HG02798 (cell line): ENCODE measurements around the gene TMC4.
"Not testable (repeated sequence)": the region's sequence is repeated elsewhere in the genome, so short reads cannot be mapped to it uniquely, and the experiment has no call there.

ENCODE experiments used
- ATAC-seq: cut with Tn5 transposase; IDR thresholded peaks from one replicate; pipeline ENCODE4 v1.9.1; 2021; ENCODE audit warnings: mild to moderate bottlenecking; ENCODE audit not compliant: unreplicated experiment, poor library complexity

TMC4 gene

DNA sequence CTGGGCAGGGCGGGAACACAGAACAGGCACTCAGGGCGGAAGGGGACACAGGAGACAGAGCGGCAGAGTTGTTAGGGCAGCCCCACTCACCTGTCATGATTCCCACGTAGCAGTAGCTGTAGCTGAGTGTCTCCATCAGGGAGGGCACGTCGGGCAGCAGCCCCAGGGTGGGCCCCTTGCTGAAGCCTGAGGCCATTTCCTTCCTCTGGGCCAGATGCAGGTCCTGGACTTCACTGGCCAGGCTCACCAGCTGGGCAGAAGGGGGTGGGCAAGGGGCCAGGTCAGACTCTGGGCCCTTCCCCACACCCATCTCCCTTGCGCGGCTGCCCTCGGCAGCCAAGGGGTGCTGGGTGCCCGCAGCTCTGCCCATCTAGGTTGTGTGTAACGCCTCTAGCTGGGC, 10.5 kb upstream of the TMC4 start:
- no peak for ATAC-seq

DNA sequence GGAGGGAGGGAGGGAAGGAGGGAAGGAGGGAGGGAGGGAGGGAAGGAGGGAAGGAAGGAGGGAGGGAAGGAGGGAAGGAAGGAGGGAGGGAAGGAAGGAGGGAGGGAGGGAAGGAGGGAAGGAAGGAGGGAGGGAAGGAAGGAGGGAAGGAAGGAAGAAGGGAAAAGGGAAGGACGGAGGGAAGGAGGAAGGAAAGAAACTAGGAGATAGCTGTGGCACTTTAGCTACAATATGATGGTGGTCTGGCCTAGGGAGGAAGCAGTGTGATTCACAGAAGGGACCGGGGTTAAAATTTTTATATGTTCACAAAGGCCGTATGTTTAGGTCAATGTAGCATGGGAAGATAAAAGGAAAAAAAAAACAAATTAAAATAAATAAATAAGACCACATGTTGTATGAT, 8.9 kb upstream of the TMC4 start:
- ATAC-seq, result not testable (repeated sequence)

DNA sequence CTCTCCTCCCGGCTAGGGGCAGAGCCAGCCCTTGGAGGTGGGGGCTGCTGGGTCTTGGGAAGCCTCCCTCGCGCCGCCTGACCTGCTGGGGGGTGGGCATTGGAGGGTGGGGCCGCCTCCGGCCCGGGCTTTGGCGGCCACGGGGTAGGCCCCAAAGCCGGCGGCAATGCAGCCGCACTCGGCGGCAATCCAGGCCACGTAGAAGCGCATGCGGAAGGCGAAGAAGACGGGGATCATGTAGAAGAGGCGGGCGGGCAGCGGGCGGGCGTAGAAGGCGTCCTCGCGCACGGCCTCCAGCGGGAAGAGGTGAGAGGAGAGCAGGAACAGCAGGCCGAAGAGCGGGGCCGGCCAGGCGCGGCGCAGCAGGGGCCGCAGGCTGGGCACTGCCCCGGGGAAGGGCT, 7.7 kb upstream of the TMC4 start:
- ATAC-seq, result no peak

DNA sequence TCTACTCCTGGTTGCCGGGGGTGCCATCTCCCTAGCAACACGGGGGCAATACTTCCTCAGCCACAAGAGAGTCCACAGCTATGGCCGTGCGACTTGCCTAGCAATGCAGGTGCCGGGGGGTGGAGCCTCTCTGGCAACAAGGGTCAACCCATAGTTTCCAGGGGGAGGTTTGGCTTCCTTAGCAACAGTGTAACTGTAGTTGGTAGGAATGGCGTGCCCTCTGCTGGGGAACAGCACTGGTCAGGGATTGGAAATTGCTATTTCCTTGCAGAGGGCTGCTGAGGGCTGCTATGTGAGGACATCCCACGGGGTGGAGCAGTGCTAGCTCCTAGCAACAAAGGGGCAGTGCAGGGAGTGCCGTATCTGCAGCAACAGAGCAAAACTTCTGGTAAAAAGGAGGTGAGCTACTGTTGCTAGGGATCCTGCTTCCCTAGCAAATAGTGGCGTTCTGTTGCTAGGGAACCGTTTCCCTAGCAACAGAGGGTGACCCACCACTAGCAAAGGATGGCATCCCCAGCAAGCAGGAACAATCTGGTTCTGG, 7.0 kb upstream of the TMC4 start:
- no peak for ATAC-seq

DNA sequence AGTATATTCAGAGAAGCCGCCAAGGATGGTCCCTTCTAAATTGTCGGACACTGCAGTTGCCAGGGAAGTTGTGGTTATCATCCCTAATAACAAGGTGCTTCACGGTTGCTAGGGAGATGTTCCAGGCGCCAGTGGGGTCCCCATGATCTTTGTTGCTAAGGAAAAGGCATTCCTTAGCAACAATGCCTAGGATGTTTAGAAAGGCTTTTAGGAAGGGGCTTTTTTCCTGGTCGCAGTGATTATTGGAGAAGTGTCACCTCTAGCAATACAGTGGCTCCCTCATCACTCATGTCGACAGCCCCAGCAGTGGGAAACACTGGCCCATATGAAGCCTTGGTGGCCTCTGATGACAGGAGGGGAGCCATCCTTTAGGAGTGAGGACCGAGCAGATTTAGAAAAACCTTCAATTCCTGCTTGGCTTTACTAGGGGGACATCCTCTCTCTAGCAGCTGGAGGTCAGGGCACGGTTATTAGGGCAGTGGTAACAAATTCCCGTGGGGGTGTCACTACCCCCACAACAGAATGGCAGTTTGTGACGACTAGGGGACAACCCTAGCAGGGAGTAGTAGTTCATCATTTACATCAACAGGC, 6.4 kb upstream of the TMC4 start:
- no peak for ATAC-seq

DNA sequence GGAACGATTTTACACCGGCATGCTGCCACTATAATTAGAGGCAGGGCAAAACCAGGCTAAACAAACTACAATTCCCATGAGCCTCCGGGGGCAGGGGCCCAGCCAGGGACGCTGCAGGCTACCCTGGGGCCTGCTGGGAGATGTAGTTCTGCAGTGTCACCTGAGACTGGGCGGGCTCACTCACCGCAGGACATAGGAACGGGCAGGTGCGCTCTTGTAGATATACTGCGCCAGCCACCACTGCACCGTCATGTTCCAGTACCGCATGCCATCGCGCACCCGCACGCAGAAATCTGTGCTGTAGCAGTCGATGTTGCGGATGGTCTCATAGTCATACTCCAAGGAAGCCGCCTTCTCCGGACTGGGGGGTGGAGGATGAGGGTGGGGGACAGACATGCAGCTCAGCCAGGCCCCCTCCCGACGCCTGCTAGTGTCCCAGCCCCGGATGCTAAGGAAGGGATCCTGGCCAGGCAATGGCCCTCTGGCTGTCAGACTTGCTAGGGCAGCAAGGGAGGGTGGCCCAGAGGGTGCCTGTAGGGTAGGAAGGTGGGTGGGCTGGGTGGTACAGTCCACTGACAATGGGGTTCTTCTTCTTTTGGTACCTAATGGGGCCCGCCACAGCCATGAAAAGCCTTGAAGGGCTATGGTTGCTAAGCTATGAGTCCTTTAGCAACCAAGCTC, 5.8 kb upstream of the TMC4 start:
- no peak for ATAC-seq

DNA sequence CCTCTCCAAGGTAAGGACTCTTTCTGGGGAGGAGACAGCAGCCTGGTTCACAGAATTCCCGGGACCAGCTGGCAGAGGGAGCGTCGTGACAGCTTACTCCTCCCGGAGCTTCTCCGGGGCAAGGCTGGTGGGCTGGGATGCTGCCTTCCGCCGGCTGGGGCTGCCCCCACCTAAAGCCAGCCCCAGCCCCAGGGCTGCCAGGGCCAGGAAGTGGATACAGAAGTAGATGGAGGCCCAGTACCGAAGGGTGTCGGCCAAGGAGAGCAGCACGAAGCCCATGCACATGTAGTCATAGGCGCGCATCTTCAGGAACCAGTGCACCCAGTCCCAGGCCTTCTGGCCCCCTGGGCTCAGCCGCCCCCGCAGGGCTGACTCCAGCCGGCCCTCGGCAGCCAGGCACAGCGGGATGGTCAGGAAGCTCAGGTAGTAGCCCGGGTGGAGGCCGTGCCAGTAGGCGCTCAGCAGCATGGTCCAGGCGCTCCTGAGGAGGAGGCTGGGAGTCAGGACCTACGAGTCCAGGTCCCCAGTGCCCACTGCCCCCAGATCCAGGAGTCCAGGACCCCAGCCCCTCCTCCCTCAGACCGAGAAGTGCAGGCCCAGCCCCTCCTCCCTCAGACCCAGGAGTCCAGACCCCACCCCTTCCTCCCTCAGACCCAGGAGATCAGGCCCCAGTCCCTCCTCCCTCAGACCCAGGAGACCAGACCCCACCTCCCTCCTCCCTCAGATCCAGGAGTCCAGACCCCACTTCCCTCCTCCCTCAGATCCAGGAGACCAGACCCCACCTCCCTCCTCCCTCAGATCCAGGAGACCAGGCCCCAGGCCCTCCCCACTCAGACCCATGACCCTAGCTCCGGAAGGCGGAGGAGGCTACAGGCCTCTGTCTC, 1.2 kb upstream of the TMC4 start:
- no peak for ATAC-seq

DNA sequence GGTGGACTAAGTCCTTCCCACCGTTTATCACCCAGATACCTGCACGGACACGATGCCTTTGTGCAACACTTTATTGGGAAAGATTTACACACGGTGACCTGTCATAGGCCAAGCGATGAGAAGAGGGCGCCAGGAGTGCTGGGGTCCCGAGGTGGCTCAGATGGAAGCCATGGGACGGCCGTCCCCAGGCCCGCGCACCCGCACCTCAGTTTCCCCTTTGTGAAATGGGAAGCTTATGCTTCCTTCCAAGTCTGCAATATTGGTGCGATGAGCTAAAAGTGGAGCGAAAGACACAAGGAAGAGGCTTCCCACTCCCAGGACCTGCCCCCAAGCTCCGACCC, 369 bp upstream of the TMC4 start:
- ATAC-seq, result no peak

DNA sequence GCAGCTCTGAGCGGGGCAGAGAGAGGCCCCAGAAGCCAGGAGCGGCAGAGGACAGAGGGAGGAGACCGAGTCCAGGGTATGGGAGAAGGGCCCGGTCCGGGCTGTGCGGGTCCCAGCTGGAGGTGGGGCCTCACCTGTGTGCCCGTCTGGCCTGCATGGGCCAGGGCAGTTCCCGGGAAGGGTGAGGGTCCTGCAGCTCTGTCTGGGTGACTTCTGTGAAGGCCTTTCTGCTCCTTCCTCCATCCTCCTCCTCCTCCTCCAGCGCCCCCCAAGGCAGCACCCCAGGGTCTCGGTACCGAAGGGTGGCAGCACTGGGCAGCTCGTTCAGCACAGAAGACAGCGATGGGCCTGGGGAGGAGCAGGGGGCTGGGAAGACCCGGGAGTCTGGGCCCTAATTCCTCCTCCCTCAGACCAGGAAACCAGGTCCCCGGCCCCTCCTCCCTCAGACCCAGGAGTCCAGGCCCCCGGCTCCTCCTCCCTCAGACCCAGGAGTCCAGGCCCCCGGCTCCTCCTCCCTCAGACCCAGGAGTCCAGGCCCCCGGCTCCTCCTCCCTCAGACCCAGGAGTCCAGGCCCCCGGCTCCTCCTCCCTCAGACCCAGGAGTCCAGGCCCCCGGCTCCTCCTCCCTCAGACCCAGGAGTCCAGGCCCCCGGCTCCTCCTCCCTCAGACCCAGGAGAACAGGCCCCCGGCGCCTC, 1.1 kb downstream of the TMC4 start:
- not testable (repeated sequence) for ATAC-seq

DNA sequence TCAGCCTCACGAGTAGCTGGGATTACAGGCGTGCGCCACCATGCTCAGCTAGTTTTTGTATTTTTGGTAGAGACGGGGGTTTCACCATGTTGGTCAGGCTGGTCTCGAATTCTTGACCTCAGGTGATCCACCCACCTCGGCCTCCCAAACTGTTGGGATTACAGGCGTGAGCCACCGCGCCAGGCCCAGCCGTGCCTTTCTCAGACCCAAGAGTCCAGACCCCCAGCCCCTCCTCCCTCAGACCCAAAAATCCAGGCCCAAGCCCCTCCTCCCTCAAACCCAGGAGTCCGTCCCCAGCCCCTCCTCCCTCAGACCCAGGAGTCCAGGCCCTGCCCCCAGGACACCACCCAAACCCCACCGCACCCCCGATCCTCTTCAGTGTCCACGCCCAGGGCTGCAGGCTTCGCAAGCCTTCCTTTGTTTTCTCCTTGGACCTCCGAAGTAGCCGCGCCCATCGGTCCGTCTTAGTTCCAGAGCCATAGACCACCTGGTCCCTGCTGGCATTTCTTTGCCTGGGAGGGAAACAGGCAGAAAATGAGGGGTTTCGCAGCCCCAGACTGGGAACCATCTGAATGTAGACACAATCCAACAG, 3.7 kb downstream of the TMC4 start:
- ATAC-seq, result no peak

DNA sequence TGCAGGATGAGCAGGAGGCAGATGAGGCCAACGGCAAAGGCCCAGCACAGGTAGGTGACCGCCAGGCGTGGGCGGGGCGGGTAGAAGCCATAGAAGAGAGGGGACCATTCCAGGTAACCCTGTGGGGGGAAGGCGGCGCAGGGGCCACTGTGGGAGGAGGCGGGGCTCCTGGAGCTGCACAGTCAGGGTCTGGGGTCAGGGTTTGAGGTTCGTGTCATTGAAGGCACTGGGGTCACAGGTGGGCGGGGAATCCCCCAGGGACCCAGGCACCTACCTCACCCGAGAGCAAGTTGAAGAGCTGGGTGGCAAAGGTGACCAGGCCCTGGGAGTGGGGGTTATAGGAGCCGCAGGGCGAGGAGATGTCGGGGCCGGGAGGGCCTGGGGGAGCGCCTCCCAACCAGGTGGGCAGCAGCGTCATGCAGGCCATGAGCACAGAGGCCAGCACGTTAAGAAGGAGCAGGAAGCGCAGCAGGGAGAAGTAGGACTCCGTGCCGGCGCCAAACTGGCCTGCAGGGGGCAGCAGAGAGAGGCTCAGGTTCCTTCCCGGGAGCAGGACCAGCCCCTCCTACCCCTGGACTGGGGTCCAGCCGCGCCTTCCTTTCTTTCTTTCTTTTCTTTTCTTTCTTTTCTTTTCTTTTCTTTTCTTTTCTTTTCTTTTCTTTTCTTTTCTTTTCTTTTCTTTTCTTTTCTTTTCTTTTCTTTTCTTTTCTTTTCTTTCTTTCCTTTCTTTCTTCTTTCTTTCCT, 4.6 kb downstream of the TMC4 start:
- peak; percentile 69 for ATAC-seq

DNA sequence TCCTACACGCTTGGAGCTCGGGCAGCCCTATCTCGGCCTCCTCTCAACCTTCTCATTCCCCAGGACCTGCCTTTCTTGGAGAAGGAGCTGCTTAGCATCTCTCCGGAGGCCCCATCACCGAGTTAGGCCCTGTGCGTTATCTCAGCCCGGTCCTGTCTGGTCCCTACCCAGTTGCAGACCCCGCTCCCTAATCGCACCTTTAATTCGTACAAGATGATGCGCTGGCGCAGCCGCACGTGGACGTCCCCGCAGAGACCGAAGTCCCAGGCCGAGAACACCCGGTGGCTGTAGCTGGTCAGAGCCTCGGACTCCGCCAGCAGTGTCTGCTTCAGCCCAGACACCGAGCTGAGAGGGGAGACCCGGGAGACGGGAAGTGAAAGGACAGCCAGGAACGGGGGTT, 7.7 kb downstream of the TMC4 start:
- no peak for ATAC-seq

DNA sequence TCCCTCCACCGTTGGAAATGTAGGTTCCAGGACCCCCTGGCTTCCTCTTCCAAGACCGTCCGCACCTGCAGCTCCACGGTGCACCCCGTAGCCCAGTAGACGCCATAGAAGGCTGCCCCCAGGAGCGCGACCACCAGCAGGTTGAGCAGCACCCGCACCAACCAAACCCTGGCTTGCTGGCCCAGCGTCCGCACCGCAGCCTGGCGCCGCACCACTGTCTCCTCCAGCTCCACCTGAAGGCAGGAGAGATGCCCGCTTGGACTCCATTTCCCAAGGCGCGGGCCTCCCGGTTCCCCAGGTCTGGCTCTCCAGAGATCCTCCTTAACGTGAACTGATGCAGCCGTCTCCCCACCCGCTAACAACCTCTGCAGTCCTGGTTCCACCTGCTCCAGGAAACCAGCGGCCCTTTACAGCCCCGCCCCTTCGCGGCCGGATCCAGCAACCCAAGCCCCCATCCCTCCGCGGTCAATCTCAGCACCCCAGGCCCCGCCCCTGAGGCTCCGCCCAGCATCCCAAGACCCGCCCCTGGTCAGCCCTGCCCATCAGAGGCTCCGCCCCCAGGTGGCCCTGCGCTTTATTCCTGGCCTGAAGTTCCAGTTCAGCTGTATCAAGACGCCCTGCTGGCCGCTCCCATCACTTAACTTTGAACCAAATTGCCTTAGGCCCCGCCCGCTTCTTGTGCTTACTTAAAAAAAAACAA, 8.4 kb downstream of the TMC4 start:
- ATAC-seq, result no peak

DNA sequence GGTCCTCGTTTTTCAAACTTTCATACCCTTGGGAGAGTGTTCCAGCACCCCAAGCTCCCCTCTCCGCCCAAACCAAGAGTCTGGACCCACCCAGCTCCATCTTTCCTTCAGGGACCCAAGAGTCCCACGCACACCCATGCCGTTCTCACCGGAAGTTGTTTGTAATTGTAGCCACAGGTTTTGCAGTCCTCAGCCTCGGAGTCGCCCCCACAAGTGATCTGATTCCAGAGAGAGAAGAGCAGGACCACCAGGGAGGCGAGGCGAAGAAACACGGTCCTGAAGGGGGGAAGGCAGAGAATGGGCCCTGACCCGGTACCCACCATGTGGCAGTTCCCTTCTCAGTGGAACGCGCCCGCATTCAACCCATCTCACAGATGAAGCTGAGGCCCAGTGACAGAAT, 10.1 kb downstream of the TMC4 start:
- no peak for ATAC-seq

DNA sequence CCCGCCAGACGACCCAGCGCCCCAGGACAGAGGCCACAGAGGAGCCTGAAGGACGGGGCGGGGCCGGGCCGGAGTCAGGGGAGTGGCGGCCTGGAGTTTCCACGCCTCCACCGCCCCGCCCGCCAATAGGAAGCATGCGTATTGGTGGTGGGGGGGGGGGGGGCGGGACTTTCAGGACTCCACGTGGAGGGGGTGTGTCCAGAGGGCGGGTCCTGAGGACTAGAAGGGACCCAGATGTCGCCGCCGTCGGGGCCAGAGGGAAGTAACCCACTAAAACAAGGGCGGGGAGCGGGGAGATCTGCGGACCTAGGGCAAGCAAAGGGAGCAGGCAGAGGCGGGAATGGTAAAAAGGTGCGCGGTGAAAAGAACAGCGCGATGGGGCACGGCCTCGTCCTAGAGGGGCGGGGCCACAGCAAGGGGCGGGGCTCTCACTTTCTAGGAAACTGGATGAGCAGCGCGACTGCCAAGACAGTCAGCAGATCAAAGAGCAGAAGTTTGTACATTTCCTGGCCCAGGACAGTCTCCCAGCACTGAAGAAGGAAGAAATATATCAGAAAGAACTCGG, 10.6 kb downstream of the TMC4 start:
- ATAC-seq, result no peak

DNA sequence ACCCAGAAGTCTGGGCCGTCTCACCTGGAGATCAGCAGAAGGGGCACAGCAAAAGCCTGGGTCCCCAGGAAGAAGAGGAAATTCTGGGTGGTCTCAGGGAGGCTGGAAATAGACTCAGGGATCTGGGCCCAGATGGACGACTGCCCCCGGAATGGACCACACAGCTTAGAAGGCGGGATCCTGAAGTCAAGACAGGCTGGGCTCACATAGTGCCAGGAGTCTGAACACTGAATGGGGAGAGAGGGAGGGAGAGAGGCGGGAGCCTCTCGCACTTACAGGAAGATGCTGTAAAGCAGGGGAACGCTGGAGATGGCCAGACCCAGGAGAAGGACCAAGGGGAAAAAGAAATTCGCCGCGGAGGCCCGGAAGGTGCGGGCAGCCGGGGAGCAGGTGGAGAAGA, 12.1 kb downstream of the TMC4 start:
- ATAC-seq, result no peak

DNA sequence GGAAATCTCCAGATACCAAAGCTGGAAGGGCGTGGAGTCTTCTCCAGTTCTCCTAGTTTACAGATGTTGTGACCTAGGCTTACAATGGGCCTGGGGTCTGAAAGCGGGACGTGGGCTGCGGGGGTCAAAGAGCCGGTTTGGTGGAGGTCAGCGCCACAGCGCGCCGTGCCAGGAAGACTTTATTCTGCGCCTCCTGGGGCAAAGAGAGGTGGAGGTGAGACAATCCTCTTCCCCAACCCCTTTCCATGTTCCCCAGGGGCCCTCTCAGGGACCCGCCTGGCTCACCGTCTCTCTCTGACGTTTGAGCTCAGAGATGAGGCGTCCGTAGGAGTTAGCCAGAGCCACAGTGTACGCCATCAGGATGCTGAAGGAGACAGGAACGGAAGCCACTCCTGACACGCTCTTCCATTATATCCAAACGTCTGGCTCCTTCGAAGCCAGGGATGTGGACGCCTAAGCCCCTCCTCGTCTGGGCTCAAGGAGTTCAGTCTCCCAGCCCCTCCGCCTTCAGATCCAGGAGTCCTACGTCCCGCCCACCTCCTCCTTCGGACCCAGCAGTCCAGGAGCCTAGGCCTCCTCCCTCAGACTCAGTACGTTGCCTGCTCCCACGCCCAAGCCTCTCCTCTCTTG, 12.7 kb downstream of the TMC4 start:
- ATAC-seq, result no peak
